Measurements from ENCODE around the gene FLACC1.

GRCh38 chr2:201255408-201256033, 101.6 kb downstream of the FLACC1 start:
- TF ChIP-seq, protein P1, sequence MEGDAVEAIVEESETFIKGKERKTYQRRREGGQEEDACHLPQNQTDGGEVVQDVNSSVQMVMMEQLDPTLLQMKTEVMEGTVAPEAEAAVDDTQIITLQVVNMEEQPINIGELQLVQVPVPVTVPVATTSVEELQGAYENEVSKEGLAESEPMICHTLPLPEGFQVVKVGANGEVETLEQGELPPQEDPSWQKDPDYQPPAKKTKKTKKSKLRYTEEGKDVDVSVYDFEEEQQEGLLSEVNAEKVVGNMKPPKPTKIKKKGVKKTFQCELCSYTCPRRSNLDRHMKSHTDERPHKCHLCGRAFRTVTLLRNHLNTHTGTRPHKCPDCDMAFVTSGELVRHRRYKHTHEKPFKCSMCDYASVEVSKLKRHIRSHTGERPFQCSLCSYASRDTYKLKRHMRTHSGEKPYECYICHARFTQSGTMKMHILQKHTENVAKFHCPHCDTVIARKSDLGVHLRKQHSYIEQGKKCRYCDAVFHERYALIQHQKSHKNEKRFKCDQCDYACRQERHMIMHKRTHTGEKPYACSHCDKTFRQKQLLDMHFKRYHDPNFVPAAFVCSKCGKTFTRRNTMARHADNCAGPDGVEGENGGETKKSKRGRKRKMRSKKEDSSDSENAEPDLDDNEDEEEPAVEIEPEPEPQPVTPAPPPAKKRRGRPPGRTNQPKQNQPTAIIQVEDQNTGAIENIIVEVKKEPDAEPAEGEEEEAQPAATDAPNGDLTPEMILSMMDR (conservative IDR thresholded peaks at IDR 0.05; ENCODE audit: low read depth, low read length), result no peak
- TF ChIP-seq EZH2 (IDR thresholded peaks at IDR 0.05; ENCODE audit: low read length, unreplicated experiment) (no peak), EZH2phosphoT487 (IDR thresholded peaks at IDR 0.05; ENCODE audit: borderline replicate concordance, low read length) (no peak)
